HG03460 (cell line): ENCODE results near the gene PARP6.

ENCODE experiments used
- ATAC-seq: cut with Tn5 transposase; IDR thresholded peaks from one replicate; pipeline ENCODE4 v1.9.1; 2021; ENCODE audit not compliant: unreplicated experiment

PARP6 gene

DNA sequence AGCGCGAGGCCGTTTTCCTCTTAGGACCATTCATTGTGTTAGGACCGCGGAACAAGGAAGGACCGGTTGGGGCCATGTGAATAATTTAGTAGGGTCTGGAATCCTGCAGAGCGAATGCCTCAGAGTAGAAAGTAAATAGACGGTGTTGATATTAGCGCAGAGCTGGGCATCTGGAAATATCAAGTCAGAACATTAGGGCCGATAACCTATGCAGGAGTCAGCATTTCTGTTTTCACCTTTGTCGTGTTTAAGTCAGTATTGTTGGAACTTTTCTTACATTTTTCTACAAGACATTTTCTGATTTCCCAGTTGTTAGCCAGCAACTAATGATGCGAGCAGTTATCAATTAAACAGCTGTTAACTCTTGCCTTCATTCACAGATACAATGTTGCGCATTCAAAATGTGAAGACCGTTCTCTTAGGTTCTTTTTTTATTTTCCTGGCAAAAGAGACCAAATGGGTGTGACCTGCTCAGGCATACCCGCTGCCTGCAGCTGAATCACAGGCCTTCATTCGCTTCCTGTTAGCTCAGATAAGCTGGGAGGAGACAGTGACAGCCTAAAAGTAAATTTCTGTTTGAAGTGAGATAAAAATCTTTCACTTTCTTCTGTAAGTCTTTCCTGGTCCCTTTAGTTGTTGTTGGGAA is 40.4 kb downstream of the PARP6 start:
- ATAC-seq: no peak

DNA sequence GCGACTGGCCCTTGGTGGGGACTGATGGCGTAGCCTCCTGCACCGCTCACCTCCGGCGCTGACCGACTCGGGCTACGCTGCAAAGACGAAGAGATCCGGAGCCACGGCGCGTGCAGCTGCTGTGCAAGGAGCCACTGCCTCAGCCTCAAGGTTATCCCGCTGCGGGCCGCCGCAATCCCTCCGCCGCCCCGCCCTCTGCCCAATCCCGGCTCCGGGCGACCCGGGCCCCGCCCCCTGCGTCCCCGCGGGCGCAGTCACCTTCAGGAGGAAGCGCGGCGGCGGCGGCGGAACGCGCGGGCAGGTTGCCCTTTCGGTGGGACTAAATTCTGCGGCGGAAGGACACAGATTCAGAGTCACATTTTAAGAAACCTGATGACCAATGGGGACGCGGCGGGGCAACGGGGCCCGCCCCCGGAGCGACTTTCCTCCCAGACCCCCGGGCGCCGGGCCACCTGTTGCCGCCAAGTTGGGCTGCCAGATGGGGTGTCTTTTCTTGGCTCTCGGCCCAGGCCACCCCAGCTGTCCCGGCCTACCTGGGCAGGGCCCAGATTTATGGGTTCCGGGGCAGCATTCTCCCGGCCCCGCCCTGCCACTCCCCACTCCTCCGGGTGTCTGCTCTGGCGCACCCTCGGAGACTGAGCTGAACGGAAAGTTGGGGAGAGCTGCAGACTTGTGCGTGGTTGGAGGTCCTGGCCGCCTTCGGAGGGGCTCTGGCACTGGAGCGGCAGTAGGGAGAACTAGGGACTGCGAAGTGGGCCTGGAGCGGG is 41.1 kb downstream of the PARP6 start, which contains the start of gene PKM:
Gene PKM (minus strand): TSS at position 125 of the 767 bp plus-strand sequence. CDS start 12,093 bp downstream, outside the sequence.
- peak; percentile 32 for ATAC-seq

DNA sequence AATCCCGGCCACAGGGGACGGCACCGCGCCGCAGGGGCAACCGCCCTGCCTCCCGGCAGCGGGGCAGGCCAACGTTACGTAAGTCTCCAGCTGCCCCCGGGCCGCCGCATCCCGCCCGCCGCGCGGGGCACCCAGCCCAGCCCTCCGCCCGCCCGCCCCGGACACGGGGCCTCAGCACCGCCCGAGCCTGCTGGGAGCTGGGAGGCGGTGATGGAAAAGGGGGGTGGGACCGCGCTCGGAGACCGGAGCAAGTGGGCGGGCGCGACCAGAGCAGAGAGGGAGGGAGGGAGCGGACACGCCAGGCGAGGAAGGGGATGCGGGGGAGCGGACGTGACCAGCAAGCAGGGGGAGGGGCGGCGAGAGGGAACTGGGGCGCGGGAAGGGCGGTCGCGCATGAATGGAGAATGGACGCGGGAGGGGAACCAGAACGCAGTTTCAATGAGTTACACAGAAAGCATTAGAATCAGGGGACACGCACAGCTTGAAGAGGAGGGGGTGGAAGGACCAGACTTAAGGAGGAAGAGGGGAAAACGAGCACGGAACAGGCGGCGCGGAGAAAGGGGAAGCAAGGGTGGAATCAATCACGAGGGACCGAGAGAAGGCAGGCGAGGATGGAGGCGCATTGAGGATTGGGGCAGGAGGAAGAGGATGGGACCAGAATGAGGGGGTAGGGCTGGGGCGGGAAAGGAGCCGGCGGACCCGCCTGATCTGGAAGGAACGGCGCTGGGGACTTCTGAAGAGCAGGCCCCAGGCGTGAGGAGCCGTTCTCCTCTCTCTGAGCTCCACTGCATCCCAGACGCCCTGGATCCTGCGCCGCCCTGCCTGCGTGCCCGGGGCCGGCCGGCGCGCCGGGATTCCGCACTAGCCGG is 41.9 kb downstream of the PARP6 start:
- ATAC-seq: no peak

DNA sequence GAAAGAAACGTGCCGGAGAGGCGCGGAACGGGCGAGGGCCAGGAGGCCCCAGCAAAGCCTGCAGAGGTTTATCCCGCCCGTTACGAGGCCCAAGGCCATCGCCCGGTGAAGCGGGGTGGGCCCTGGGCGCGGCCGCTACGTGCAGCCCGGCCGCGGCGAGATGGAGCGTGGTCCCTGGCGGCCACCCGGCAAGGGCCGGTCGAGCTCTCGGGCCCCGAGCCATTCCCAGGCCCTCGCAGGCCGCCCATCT is 42.5 kb downstream of the PARP6 start:
- ATAC-seq: no peak

DNA sequence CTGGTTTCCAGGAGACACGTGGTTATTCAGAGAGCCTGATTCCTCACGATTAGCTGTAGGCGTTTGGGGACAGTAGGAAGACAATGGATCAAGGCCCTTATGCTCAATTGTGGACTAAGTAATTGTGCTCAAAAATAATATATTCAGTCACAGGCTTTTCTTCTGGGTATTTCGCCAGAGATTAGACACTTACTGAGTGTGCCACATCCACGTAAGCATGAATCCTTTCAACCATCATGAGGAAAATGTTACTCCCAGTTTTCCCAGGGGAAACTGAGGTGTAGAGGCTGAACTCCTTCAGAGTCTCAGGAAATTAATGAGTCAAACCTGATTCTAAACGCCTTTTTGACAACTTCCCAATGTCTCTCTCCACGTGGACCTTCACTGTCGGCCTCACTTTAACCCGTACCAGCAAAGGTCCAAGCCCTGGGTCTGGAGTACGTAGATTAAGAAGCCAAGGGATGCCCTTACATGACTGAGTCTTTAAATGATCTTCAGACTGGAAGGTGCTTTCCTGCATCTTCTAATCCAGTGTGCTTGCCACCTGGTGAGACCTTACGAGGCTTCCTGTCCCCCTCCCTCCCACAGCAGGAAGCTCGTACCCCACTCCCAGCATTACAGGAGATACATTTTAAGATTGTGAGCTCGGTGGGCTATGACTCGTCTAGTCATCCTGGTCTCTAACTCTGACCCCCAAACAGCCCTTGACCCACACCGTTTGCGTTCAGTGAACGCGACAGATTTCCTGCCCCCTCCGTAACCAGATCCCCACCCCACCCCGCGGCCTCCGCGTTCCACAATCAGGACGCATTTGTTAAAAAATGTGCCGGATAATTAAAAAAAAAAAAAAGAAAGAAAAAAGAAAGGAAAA is 43.0 kb downstream of the PARP6 start:
- no peak for ATAC-seq

DNA sequence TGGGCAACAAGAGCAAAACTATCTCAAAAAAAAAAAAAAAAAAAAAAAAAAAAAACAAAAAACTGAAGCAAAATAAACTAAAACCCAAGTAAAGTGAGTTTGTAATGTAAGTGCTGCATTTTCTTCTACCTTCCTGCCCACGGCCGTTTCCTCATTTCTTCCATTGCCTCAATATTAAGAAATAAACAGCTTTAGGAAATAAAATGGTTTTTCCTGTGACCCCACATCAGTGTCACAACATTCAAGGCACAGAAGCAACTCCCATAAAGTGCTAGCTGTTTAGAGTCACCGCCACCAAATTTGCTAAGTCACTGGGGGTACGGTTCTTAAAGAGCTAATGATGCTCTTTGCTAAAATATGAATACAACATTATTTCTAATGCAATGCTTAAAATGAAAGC is 44.6 kb downstream of the PARP6 start:
- ATAC-seq: no peak

DNA sequence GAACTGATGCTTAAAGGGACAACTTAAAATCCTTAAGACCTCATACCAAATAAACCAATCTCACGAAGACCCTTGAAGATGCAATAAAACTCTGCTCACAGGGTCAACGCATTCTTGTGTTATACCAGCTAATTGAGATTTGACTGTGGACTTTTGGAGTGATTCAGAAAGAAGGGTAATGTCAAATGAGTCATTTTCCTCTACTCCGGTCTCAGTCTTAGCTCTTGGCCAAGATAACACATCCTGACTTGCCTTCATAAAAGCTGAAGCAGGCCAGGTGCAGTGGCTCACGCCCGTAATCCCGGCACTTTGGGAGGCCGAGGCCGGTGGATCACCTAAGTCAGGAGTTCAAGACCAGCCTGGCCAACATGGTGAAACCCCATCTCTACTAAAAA is 45.2 kb downstream of the PARP6 start:
- no peak for ATAC-seq

DNA sequence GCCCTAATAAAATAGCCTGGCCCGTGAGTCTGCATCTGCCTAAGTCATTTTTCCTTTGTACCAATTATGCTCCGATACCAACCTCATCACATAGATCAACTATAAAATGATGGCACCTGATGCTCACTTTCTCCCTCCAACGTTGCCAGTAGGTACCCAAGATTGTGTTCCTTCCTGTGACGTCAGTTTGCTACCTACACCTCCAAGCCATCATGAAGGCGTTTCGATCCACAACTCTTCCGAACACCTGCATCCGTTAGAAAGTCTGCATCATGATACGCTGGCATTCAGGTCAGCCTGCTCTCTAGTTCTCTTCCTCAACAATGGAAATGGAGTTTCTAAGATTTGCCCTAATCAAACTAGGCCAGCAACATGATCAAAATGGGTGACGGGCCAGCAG is 49.1 kb downstream of the PARP6 start:
- no peak for ATAC-seq

DNA sequence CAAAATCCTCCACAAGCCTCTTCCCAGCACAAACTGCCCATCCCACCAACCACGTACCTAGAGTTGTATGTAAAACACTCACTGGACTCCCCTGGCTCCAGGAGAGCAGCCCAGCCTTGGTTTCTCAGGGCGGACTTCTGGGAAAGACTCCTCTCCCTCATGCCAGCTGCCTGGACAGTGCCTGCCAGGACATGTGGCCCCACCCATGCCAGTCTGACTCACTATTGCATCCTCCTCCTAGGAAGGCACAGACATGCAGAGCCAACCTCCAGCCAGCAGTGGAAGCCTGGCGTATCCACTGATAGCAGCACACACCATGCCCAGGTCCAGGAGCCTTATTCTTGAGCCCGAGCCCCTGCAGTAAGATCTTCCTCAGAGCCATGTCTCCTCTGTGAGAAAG is 50.0 kb downstream of the PARP6 start:
- ATAC-seq: no peak

DNA sequence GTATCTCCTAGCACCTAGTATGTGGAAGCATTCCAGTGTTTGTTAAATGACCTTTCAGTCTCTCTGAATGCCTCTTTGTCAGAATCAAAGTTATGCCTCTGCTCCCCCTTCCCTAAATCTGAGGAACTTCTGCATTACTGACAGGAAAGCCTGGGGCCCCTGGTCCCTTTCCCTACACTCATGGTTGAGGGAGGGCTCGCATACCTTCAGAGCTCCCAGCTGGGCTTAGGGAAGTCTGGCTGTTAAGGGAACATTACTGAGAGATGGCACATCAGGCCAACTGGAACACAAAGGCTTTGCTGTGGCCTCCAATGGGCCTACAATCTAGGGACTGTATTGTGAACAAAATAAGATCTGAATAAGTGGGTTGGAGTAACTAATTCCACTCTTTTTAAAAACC is 51.7 kb downstream of the PARP6 start:
- no peak for ATAC-seq

DNA sequence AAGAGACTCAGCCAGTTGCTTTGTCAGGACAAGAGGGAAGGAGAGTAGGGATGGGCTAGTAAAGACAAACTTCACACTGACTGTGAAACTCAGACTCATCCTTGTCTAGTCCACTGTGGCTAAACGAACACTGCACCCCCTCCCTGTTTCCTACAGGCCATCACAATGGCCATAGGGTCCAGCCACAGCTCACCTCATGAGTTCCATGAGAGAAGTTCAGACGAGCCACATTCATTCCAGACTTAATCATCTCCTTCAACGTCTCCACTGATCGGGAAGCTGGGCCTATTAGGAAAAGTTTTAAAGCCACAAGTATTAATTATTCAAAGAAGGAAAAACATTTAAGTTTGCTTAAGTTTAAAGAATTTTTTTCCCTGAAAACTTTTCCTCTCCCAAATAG is 55.1 kb downstream of the PARP6 start:
- ATAC-seq: no peak

DNA sequence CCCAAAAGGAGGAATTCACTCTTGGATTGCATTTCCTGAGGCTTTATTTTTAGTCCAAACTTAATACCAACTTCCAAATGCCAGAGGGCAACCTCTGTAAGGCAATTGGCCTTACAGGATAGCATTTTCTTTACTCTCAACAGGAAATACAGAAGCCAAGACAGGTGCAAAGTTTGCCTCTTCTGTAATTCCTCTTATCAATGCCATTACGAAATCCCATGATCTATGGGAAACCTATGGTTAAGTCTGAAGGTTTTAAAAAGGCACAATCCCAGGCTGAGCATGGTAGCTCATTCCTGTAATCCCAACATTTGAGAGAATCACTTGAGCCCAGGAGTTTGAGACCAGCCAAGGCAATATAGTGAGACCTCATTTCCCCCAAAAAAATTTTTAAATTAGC is 56.3 kb downstream of the PARP6 start:
- no peak for ATAC-seq

DNA sequence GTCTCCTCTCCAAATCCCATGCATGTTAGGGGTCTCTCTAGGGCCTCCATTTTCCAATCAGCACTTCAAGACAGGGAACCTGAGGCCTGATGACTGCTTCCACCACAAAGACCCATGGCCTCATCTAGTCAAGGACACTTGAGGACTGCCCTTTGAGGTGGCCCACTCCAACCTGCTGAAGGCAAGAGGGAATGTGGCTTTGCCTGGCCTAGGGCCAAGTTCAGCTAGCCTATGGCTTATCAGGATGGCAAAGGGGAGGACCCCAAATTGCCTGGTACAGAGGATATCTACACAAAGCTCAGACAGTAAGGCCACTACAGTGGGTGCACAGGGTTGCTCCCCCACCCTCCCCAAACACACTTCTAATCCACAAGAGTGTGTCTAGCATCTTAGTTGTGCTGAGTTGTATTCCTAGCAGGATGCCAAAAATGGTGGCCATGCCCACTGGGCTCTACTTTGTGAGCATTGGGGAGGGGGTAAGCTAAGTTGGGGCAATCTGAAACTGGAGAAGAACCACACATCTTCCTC is 64.7 kb downstream of the PARP6 start:
- ATAC-seq: no peak

DNA sequence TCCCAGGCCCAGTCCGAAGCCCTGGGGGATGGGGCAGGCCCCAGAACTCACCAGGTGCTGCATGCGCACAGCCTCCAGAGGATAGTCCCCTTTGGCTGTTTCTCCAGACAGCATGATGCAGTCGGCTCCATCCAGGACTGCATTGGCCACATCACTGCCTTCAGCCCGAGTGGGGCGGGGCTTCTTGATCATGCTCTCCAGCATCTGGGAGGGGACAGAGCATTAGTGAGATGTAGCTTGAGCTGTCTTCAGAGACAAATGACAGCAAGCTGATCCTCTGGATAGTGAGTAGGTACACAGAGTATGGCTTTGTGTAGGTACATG is 65.7 kb downstream of the PARP6 start:
- ATAC-seq: no peak

DNA sequence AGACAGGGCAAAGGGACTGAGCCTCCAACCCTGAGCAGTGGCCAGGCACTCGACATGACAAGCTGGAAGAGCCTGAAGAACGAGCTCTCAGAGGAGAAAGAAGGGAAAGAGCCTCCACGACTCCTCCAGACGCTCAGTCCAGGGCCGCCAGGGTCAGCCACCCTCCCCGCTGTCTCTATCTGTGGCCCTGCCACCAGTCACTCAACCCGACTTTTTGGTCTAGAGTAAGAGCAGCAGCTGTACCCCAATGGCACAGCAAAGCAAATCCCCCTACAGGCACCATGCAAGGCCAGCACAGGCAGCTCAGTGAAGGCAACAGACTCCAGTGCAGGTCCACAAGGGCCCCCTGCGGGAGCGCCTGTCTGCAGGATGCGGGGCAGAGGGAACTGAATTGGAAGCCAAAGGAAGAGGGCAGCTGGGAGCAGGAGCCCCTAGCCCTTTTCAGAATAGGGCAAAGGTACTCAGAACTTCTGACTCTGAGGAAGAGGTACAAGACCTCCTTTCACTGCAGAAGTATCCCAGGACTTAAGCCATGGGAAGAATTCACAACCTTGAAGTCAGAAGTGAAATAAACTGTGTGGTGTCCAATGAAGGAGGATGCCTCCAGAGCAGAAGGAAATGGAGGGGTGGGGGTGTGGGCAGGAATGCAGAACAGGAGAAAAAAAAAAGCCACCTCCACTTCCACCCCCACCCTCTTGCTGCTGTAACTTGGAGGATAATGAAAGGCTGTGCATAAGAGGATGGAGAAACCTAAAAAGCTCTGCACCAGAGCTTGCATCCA is 66.3 kb downstream of the PARP6 start:
- no peak for ATAC-seq

DNA sequence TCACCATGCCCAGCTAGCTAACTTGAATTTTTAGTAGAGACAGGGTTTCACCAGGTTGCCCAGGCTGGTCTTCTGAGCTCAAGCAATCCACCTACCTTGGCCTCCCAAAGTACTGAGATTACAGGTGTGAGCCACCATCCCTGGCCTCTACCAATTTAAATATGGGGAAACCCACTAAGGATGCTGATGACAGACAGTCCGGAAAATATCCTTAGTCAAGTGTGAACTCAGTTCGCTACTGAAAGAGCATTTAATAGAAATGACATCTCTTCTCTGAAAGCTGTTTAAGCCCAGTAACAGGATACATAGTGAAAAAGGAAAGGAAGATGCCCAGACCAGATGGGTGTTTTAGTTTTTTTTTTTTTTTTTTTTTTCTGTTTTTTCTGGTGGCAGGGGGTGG is 67.1 kb downstream of the PARP6 start:
- no peak for ATAC-seq

DNA sequence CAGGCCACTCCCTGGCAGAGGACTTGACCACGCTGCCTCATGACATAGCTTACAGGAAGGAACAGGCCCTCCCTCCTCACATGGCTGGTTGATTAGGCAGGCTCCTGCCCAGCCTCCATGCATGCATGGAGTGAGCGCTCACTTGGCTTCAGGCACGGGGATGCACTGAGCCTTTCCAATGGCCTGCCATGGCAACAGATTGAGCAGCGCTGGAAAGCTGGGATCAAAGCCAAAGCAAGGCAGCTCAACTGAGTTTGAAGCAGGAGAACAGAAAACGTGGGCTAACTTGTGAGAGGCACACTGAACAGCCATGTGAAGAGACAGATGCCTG is 68.9 kb downstream of the PARP6 start:
- no peak for ATAC-seq

DNA sequence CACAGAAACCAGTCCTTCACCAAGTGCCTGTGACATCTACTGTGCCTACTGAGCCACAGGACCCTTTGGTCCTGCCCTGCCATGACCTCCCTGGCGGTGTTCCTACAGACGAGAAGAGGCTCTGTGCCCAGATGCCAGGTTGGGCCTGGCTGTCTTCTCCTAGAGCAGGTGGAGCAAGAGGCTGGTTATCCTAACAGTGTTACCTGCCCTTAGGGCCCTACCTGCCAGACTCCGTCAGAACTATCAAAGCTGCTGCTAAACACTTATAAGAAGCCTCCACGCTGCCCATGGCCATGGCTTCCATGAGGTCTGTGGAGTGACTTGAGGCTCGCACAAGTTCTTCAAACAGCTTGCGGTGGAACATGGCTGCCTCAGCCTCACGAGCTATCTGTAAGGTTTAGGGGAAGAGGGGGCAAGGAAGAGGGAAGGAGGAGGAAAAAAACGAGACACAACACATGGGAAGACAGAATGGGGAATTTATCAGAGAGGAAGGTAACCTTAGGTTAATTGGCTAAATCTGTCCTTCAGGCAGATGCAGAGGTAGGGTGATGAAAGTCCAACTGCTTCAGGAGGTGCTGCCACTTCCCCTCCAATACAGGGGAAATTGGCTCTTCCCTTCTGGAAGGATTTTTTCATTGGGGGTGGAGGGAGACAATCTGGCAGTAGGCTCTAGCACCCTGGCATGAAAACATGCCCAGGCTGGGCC is 69.4 kb downstream of the PARP6 start:
- ATAC-seq: no peak

DNA sequence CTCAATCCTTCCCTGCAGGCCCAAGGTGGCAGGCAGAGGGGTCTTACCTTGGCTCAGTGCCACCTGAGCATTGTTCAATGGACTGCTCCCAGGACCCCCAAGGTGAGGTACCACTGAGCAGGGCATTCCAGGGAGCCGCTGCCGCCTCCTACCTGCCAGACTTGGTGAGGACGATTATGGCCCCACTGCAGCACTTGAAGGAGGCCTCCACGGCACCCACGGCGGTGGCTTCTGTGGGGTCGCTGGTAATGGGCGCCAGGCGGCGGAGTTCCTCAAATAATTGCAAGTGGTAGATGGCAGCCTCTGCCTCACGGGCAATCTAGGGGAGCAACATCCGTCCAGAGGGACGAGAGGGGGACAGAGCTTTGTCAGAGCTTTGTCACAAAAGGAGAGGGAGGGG is 70.1 kb downstream of the PARP6 start:
- ATAC-seq: no peak

DNA sequence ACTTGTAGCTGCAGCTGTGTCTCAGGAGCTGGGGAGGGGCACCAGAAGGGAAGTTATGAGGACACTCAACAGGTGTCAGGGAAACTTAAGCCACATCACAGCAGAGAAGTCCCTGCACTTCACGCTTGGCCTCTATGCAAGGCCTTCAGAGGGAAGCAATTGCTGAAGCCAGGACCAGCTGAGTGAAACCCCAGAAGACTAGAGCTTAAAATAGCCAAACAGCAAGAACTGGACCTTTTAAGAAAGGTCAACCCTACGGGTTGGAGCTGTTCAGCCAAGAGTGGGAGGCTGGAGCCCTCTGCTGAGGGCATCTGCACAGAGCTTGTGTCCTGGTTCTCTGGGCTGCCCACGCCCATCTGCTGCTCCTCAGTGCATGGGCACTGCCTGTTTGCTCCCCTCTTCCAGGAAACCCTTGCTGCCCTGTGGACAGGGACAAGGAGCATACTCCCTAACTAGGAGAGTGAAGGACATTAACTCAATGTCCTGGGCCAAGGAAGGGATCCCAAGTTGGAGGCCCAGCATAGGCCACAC is 70.9 kb downstream of the PARP6 start:
- no peak for ATAC-seq
